GM12864 (cell line): Measurements from ENCODE around the gene SLC25A14.

Experiments used
- DNase-seq: peaks from one replicate; pipeline ENCODE4 v3.0.0-alpha.2; 2011; ENCODE audit warnings: low read depth
- H3K4me3 ChIP-seq: 2 replicates; pipeline ENCODE4 v1.5.1; 2011; ENCODE audit warnings: mild to moderate bottlenecking, low read depth, low read length, control low read depth
- CTCF ChIP-seq: IDR thresholded peaks from 2 replicates; pipeline ENCODE4 v1.5.1; 2011; ENCODE audit warnings: low read depth, mild to moderate bottlenecking, moderate library complexity, low read length, control low read depth, inconsistent platforms; ENCODE audit errors: missing control alignments

The SLC25A14 gene

DNA sequence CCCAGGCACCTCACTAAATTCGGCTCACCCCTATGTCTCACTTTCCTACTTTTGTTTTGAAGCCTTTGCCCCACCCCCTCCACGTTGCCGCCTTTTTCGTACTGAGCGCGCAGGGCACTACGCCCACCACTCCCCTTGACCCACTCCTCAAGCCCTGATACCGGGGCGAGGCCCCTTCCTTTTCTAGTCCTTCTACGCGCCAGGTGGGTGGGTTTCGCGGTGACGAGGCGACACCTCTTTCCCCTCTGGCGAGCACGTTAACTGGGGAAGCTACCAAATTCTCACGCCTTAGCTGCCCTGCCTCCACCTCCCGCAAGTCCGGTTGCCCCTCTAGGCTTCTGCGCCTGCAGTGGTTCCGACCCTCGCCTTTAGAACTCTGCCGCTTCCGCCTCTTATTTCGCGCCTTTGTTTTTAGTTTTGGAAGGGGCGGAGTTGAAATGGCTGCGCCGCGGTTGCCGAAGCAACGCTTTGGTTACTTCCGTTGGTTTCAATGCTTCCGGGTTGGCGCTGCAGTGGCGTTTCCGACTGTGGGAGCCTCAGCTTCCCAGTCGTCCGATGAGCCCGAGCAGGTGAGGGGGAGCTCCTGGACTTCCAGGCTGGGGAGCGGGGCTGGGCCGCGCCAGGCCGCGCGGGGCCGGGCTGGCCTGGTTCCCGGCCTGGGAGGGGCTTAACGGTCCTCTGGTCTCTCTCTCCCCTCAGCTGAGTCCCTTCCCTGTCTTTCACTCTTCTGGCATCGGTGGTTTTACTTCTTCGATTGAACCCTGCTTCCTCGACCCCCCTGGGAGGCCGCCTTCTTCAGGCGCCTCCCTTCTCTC is at the start of gene SLC25A14:
SLC25A14 (plus strand) TSS at position 512 of the 815 bp plus-strand sequence. CDS start 360 bp downstream, outside the sequence.
- TF ChIP-seq CTCF: no peak
- peak within 1 kb of the TSS; percentile 83 for H3K4me3 ChIP-seq
- DNase-seq: peak; percentile 47

GRCh38 chrX:130295519-130296296 is 44.0 kb upstream of the SLC25A14 start:
- TF ChIP-seq CTCF: no peak
- no peak overlapping the region for H3K4me3 ChIP-seq
- no peak for DNase-seq

- TF ChIP-seq CTCF: no peak
- no peak overlapping the region for H3K4me3 ChIP-seq
- DNase-seq: no peak
These were observed 43.4 kb upstream of the SLC25A14 start for GRCh38 chrX:130296297-130296678.

DNA sequence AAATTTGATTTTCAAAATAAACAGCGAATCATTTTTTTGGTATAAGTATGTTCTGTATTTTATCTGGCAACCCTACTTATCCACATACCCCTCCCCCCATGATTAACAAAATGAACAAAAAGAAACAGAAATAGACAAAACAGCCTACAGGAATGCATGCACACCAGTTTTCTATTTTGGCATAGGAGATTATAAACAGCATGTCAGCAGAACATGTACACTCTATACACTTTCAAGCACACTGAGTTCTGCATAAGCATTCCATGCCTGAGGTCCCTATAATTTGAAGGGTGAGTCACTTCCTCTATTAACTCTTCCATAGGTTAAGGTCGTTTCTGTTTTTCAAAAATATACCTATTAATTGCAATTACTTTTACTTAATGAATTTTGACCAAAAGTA is 43.0 kb upstream of the SLC25A14 start:
- TF ChIP-seq CTCF: no peak
- no peak overlapping the region for H3K4me3 ChIP-seq
- no peak for DNase-seq

- H3K4me3 ChIP-seq: no peak overlapping the region
- no peak for TF ChIP-seq CTCF
- DNase-seq: no peak
These were observed 40.3 kb upstream of the SLC25A14 start for GRCh38 chrX:130299279-130300009.

GRCh38 chrX:130300010-130300282 is 39.8 kb upstream of the SLC25A14 start:
- DNase-seq: no peak
- H3K4me3 ChIP-seq: no peak overlapping the region
- no peak for TF ChIP-seq CTCF
